Stomach smooth muscle (tissue), 2 donors: Measurements from ENCODE around the gene CRIM1.

ENCODE experiments used
- H3K27ac ChIP-seq: one replicate; pipeline ENCODE4 v1.7.0; 2013; ENCODE audit warnings: mild to moderate bottlenecking, low read length, inconsistent platforms
- H3K27me3 ChIP-seq, 2 donors: one replicate each; pipeline ENCODE4 v1.7.0; 2013; ENCODE audit warnings: low read length in 2 of 2; ENCODE audit not compliant: insufficient read depth in 2 of 2, control insufficient read depth in 1 of 2
- H3K36me3 ChIP-seq, 2 donors: one replicate each; pipeline ENCODE4 v1.7.0; 2013; ENCODE audit warnings: low read length in 2 of 2; ENCODE audit not compliant: control insufficient read depth in 2 of 2, insufficient read depth in 2 of 2
- H3K4me1 ChIP-seq: one replicate; pipeline ENCODE4 v1.7.0; 2013; ENCODE audit warnings: low read length; ENCODE audit not compliant: control insufficient read depth, insufficient read depth
- H3K4me3 ChIP-seq, 2 donors: one replicate each; pipeline ENCODE4 v1.7.0; 2013; ENCODE audit warnings: low read length in 2 of 2
- H3K9ac ChIP-seq, 2 donors: one replicate each; pipeline ENCODE4 v1.7.0; 2013; ENCODE audit warnings: low read length in 2 of 2, mild to moderate bottlenecking in 1 of 2
- H3K9me3 ChIP-seq, 2 donors: one replicate each; pipeline ENCODE4 v1.7.0; 2013; ENCODE audit warnings: low read length in 2 of 2; ENCODE audit not compliant: control insufficient read depth in 2 of 2
- donor health status: healthy.
- donor health status: Pancreatic carcinoma.

Gene CRIM1

DNA sequence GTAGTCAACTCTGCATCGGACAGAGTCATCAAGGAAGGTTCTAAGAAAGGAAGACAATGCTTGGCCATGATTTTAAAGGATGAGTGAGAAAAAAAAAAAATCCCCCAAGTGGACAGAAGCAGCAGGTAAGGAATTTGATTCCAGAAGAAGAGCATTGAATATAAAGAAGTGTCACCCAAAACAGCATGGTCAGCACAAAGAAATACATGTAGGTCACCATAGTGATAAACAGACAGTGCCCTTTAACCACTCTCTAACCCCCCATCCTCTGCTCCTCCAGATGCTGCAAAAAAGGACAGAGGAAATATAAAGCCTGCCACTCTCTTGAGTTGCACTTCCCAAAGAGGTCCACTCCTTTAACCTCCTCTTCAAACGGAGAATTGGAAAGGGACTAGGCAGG lies 219.0 kb downstream of the CRIM1 start:
- Histone ChIP-seq H3K36me3 (peaks cover 5 to 16% of the 10 kb centered on the region in 2 donors), H3K9ac (no peak overlapping the region), H3K4me1 (no peaks in the 10 kb centered on the region), H3K27ac (no peak overlapping the region), H3K4me3 (no peak overlapping the region), H3K27me3 (no peaks in the 10 kb centered on the region), H3K9me3 (no peaks in the 10 kb centered on the region)

DNA sequence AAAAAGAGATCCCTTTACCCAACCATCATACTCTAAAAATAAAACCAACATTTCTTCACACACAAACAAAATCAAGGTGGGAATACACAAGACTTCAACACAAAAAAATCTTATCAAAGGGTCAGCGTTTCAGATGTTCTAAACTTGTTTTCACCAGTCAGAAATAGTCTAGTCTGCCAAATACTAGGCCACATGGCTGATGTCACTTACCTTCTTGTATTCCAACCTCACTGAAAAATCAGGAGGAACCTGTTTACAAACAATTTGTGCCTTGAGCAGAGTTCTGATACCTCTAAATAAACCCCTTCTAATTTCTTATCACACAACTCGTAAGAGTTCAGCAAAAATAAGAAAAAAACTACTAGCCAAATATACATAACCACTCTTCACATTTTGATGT lies 222.3 kb downstream of the CRIM1 start:
- Histone ChIP-seq H3K27ac (no peak overlapping the region), H3K4me3 (no peak overlapping the region), H3K9ac (no peak overlapping the region), H3K27me3 (no peaks in the 10 kb centered on the region), H3K4me1 (no peaks in the 10 kb centered on the region), H3K36me3 (peaks cover 17 to 33% of the 10 kb centered on the region in 2 donors), H3K9me3 (no peaks in the 10 kb centered on the region)

DNA sequence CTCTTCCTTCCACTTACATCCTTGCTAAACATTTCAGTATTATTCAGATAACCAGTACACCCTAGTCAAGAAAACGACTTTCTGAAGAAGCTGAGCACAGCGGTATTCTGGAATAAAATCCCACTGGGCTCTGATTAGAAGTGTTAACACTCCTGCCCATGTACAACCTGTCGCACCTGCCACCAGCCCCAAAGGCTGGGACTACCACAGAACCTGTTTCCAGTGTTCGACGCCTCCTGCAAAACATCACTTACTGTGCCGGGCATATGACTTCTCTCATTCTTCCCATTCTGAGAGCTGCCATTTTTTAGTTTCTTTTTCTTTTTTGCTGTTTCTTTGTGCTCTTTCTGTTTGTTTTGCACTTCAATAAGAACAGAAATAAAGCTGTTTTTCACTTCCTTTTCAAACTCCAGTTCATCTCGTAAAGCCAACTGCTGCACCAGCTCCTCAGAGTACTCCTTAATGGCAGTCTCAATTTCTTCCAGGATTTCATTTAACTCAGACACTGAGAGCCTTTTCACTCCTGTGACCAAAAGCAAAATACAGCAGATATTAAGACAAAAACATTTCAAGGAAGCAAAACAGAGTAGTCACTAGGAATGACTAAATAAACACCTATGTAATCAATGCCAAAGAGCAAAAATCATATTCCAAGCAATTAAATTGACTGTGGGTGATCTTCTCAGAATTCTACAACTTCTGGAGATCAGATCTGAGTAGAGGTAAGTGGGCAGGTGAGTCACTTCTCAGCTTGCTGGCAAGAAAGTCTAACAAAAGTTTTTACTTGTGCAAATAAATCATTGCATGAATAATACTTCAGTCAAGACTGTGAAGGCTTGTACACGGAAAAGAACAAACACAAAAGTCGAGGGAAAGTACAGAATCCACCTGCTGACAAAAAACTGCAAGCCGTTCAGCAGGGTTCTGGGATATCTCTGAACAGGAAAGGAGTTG lies 223.0 kb downstream of the CRIM1 start:
- H3K36me3 ChIP-seq: peaks cover 17 to 39% of the 10 kb centered on the region in 2 donors
- H3K27ac ChIP-seq: no peak overlapping the region
- no peaks in the 10 kb centered on the region for H3K9me3 ChIP-seq
- H3K9ac ChIP-seq: no peak overlapping the region
- H3K27me3 ChIP-seq: no peaks in the 10 kb centered on the region
- no peaks in the 10 kb centered on the region for H3K4me1 ChIP-seq
- no peak overlapping the region for H3K4me3 ChIP-seq

DNA sequence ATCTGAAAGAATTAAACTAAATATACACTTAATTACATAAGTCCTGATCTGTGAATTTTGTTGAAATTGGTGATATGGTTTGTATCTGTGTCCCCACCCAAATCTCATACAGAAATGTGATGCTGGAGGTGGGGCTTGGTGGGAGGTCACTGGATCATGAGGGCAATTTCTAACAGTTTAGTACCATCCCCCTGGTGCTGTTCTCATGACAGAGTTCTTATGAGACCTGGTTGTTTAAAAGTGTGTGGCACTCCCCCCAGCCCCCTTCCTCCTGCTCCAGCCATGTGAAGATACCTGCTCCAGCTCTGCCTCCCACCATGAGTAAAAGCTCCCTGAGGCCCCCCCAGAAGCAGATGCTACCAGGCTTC lies 223.7 kb downstream of the CRIM1 start:
- no peaks in the 10 kb centered on the region for H3K4me1 ChIP-seq
- no peak overlapping the region for H3K4me3 ChIP-seq
- no peak overlapping the region for H3K9ac ChIP-seq
- H3K27me3 ChIP-seq: no peaks in the 10 kb centered on the region
- H3K36me3 ChIP-seq: peaks cover 17 to 43% of the 10 kb centered on the region in 2 donors
- no peaks in the 10 kb centered on the region for H3K9me3 ChIP-seq
- no peak overlapping the region for H3K27ac ChIP-seq

- no peaks in the 10 kb centered on the region for H3K4me1 ChIP-seq
- no peaks in the 10 kb centered on the region for H3K27me3 ChIP-seq
- no peaks in the 10 kb centered on the region for H3K9me3 ChIP-seq
- no peak overlapping the region for H3K27ac ChIP-seq
- H3K4me3 ChIP-seq: peak overlapping the region in 1 of 2 donors; percentile 25
- no peak overlapping the region for H3K9ac ChIP-seq
- peaks cover 22 to 42% of the 10 kb centered on the region in 2 donors for H3K36me3 ChIP-seq
Measured at GRCh38 chr2:36582538-36582937, 227.0 kb downstream of the CRIM1 start.

DNA sequence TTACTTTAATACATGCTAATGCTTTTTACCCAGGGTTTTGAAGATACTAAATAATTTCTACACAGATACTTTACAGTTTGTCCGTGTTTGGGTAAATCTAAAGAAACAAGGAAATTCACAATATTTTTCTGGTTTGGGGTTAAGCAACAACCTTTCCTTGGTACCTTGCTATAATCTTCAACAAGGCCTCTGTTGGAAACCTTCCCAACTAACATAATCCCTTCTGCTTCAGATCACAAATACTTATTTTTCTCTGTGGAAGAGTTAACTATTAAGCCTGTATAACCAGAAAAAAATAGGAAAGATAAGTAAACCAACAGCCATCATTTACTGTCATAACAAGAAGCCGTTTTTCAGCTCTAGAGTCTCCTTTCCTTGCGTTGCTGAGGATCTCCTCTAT lies 227.4 kb downstream of the CRIM1 start:
- no peaks in the 10 kb centered on the region for H3K4me1 ChIP-seq
- H3K9ac ChIP-seq: no peak overlapping the region
- no peaks in the 10 kb centered on the region for H3K9me3 ChIP-seq
- no peak overlapping the region for H3K27ac ChIP-seq
- no peak overlapping the region for H3K4me3 ChIP-seq
- H3K27me3 ChIP-seq: no peaks in the 10 kb centered on the region
- peaks cover 22 to 37% of the 10 kb centered on the region in 2 donors for H3K36me3 ChIP-seq

DNA sequence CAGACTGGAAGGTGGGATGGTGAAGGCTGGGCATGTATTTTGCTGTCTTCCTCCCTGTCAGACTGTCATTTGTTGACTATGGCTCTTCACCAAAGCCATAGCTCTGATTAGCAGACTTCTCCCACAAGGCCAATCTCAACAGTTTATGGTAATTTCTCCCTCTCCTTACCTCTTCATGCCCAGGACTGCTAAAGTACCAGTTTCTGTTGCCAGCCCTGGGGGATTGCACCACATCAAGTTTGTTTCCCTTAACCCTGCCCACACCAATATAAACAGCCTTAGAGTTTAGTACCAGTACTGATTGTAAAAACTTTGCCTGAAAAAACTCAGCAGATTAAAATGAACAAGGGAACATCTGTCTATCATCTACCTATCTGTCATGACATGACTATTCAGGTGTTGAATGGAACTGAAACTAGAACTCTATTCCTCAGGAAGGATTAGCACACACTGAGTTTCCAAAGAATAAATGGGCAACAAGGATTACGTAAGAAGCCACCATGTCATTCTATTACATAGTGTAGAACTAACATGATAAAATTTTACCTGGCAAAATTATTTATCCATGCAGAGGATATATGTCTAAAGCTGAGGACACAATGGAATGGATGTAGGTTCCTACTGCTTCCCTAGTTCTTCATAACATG lies 228.7 kb downstream of the CRIM1 start:
- no peak overlapping the region for H3K4me3 ChIP-seq
- no peak overlapping the region for H3K9ac ChIP-seq
- H3K9me3 ChIP-seq: no peaks in the 10 kb centered on the region
- H3K27me3 ChIP-seq: no peaks in the 10 kb centered on the region
- no peaks in the 10 kb centered on the region for H3K4me1 ChIP-seq
- H3K27ac ChIP-seq: no peak overlapping the region
- peaks cover 19 to 29% of the 10 kb centered on the region in 2 donors for H3K36me3 ChIP-seq

DNA sequence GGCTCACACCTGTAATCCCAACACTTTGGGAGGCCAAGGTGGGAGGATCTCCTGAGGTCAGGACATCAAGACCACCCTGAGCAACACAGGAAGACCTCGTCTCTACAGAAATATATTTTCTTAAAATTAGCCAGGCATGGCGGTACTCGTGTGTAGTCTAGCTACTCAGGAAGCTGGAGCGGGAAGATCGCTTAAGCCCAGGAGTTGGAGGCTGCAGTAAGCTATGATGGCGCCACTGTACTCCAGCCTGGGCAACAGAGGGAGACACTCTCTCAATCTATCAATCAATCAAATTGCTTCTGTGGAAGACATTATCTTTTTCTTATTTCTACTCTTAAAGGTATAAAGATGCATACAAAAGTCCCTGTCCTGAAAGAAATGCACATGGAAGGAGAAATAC lies 231.1 kb downstream of the CRIM1 start:
- Histone ChIP-seq H3K9ac (no peak overlapping the region), H3K9me3 (no peaks in the 10 kb centered on the region), H3K36me3 (peaks cover 7 to 10% of the 10 kb centered on the region in 2 donors), H3K4me3 (no peak overlapping the region), H3K27me3 (no peaks in the 10 kb centered on the region), H3K4me1 (no peaks in the 10 kb centered on the region), H3K27ac (no peak overlapping the region)

- Histone ChIP-seq H3K36me3 (peaks cover 7 to 10% of the 10 kb centered on the region in 2 donors), H3K27me3 (no peaks in the 10 kb centered on the region), H3K4me1 (no peaks in the 10 kb centered on the region), H3K9ac (no peak overlapping the region), H3K4me3 (no peak overlapping the region), H3K9me3 (no peaks in the 10 kb centered on the region), H3K27ac (no peak overlapping the region)
Measured at GRCh38 chr2:36587101-36587500, 231.5 kb downstream of the CRIM1 start.

GRCh38 chr2:36587556-36587955 lies 232.0 kb downstream of the CRIM1 start:
- Histone ChIP-seq H3K27ac (no peak overlapping the region), H3K4me3 (no peak overlapping the region), H3K36me3 (peaks cover 7 to 10% of the 10 kb centered on the region in 2 donors), H3K9ac (no peak overlapping the region), H3K9me3 (no peaks in the 10 kb centered on the region), H3K27me3 (no peaks in the 10 kb centered on the region), H3K4me1 (no peaks in the 10 kb centered on the region)

- Histone ChIP-seq H3K36me3 (peaks cover under 1 to 7% of the 10 kb centered on the region in 2 donors), H3K4me1 (no peaks in the 10 kb centered on the region), H3K9me3 (no peaks in the 10 kb centered on the region), H3K4me3 (no peak overlapping the region), H3K27me3 (no peaks in the 10 kb centered on the region), H3K27ac (no peak overlapping the region), H3K9ac (no peak overlapping the region)
Measured at GRCh38 chr2:36589230-36589630, 233.7 kb downstream of the CRIM1 start.
